GM21529 (cell line): ENCODE measurements around the gene PRDM11.
A peak's percentile ranks its signal among the peaks of the same experiment; 100 is the strongest.
"Not testable (repeated sequence)": the region's sequence is repeated elsewhere in the genome, so short reads cannot be mapped to it uniquely, and the experiment has no call there.

Experiments
- ATAC-seq: cut with Tn5 transposase; IDR thresholded peaks from one replicate; pipeline ENCODE4 v1.9.1; 2021; ENCODE audit not compliant: unreplicated experiment

PRDM11 gene

DNA sequence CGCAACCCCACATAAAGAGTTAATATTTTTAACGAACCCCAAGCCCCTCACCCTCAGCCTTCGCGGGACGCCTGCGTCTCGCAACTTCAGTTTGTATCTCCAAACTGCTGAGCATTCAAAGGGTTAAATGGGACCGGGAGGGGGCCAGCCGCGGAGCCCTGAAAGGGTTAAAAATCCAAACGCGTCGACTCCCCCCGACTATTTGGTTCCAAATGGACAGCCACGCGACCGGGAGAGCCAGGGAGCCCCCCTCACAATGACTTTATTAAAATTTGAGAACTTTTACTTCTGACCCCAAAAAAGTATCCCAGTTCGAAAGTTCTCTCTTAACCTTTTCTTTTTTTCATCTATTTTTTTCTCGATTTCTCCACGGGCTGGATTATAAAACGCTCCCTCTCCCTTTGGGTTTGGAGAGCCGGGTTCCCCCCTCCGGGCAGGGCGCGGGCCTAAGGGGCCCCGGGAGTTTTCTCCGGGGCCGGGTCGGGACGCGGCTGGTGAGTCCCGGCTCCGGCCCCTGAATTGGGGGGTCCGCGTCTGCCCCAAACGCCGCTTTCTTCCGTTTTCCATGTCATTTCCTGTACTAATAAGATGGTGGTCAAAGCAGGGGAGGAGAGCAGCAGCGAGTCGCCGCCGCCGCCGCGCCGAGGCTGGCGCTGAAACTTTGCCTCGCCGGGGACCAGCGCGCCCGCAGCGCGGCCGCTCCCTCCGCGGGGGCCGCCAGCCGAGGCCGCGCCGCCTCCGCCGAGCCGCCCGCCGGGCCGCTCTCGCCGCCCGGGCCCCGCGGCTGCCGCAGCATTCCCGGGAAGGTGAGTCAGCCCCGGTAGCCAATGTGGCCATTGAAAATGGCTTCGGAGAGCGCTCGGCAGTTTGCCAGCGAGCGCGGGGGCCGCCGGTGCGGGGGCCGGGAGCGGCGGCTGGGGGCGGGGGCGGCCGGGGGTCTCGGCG is at the start of gene PRDM11:
Gene PRDM11, plus strand, starts transcription at position 568 of the 945 bp plus-strand sequence. CDS start 35,128 bp downstream, outside the sequence.
- peak; percentile 35 for ATAC-seq

DNA sequence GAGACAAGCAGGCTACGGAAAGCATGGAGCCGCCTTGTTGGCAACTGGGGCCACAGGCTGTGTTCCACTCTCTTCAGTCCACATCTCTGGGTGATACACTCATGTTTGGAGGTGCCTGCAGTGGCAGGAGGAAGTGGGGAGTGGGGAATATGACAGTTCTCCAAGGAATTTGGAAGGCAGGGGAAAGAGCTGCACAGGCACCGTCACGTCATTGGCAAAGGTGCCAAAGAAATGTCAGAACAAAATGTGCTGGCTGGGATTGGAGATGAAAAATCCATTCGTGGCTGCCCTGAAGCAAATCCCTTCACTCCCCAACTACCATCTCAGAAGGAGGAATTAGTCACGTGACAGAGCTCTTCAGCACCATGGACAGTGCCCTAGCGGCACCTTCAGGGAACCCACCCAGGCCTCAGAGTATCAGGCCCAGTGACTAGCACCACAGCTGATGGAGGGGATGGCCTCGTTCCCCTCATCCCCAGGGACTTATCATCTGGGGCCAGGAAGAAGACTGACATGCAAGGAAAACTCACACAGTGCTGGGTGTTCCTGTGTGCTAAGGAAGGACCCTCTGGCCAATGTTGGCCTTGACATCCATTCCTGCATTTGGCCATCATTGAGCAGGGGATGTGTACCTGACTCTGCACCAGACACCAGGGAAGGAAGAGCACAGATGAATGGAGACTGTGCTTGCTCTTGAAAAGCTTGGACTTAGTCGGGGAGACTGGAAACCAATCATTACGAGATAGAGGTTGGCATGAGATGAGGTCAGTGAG is 48.5 kb upstream of the PRDM11 start:
- ATAC-seq, result no peak

GRCh38 chr11:45098929-45099328 is 47.5 kb upstream of the PRDM11 start:
- ATAC-seq, result no peak

DNA sequence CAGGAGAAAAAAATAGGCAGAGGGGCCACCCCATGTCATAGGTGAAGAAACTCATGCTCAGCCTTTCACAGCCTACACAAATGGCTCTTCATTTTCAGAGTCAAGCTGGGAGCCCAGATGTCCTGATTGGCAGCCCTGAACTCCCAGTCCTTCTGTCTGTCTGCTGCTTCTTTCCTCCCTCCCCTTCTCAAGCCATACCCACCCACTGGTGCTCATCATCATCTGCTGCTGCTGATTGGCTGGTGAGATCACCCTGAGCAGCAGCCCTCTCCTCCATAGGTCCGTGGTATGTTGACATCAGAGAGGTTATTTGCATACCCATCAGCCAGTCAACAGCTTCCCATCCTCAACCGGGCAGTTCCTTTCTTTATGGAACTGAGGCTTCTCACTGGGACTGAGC is 46.1 kb upstream of the PRDM11 start:
- no peak for ATAC-seq

DNA sequence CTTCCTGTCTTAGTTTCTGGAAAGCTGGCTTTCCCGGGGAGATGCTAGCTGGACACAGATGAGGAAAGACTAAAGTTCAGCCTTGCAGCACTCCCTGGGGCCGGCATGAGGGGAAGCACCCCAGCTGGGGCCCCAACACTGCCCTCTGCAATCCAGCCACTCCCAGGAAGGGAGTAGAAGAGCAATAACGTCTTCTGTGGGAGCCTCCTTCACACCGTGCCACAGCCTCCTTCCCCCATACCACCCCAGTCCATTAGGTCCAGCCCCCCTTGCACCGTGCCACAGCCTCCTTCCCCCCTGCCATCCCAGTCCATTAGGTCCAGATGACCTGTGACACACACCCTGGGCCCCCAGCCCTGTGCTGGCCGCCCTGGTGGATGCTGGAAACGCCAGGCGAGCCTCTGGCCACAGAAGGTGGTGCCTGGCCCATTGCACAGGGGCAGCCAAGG is 44.1 kb upstream of the PRDM11 start:
- ATAC-seq, result no peak

GRCh38 chr11:45102810-45103621 is 43.4 kb upstream of the PRDM11 start:
- ATAC-seq, result peak; percentile 83

DNA sequence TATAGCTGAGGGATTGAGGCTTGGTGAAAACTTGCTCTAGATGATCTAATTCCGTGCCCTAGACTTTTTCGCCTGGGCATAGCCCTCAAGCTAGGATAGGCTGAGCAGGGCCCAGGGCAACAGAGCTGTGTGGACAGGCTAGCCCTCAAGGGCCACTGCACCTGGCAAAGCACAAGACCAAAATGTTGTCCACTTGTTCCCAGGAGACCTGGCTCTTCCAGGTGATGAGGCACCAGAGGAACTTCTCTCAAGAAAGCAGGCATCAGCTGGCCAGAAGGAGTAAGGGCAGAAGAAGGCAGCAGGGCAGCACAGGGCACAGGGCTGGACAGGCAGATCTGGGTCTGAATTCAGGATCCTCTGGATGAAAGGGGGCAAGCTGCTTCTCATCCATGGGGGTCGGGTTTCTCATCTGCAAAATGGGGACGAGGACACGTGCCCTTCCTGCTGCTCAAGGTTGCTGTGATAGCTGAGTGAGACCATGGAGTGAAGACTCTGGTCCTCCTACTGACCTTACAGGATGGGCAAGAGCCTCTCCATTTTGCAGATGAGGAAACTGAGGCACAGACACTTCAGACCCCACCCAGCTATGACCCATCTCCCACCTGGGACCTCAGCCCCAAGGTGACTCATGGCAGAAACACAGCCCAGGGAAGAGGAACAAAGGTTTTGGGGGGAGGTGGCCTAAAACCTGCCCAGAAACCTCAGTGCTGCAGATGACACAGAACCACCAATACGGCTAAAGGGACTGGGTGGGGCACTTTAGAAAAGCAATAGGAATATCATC is 42.2 kb upstream of the PRDM11 start:
- no peak for ATAC-seq

GRCh38 chr11:45104790-45105084 is 41.7 kb upstream of the PRDM11 start:
- ATAC-seq, result no peak

DNA sequence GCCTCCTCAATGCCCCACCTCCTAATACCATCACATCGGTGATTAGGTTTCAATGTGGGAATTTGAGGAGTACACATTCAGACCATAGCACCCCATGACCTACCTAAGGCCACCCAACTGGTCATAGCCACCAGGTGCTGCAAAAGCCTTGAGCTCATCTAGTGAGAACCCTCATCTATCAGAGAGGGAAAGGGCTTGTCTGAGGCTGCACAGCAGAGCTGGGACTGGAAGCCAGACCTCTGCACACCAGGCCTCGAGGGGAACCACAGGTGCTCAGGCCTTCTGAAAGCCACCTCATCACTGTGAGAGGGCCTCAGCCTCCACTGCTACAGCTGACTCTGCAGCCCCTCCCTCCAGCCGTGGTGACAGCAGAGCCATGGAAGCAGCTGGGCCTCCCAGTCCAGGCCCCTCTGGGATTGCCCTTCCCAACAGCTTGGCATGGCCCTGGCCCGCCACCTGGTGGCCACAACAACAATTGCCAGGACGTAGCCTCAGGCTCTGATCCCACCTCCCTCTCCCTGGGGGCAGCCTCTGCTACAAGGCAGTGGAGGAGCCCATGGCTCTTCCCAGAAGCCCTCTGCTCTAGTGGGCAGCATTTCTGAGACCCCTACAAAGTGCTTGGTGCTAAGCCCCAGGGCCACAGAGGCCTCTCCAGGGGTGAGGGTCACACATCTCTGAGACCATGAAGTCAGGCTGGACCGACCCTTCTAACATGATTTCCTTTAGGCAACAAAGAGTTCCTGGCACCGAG is 41.0 kb upstream of the PRDM11 start:
- ATAC-seq, result peak; percentile 47

DNA sequence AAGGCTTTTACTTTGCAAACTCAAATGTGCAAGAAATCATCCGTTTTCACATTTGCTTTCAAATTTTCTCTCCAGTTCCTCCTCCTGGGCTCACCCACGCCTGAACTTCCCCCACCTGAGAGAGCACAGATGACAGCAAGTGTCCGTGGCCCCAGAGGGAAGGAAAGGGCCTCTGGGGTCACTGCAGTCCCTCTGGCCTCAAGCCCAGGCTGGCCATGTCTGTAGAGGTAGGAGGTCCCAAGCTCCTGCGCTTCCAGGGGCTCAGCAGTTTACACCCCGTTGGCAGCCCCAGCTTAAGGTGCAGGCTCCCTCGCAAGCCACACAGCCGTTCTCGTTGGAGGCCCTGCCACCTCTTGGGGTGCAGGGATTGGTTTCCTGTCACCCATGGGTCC is 40.5 kb upstream of the PRDM11 start:
- ATAC-seq, result no peak

GRCh38 chr11:45106440-45106839 is 40.0 kb upstream of the PRDM11 start:
- ATAC-seq, result no peak

- ATAC-seq, result no peak
Observed at GRCh38 chr11:45107029-45107428, 39.4 kb upstream of the PRDM11 start.

- ATAC-seq, result no peak
Observed at GRCh38 chr11:45108070-45109064, 38.1 kb upstream of the PRDM11 start.

DNA sequence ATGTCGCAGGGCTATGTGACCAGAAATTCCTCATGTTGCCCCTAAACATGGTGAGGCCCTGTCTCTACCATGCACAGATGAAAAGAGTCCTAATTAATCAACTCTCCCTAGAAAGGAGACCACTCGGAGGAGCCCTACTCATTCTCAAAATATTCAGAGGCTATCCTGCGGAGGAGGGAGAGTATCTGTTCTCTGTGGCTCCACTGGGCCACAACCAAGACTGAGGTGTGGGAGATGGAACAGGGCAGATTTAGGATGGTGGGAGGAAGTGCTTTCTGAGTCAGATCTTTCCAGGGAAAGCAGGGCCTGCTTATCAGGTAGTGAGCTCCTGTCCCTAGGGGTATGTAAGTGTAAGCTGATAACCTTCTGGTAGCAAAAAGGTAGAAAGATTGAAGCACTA is 37.0 kb upstream of the PRDM11 start:
- ATAC-seq, result no peak

DNA sequence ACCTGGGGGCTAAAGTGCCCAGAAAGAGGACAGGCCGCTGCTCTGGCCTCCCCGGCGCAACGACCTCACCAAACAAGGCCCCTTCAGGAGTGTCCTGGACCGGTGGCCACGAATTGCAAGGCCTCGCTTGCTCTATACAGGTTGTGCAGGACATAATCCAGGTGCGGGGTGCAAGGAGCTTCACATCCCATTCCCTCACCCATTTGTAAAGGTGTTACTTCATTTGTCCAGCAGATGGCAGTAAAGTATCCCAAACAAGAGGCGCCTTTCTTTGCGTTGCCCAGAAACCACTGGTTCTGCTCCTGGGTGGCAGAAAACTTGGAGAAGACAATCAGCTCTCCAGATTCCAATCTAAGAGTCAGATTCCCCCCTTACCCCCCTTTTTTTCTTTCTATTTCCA is 35.9 kb upstream of the PRDM11 start:
- no peak for ATAC-seq

- ATAC-seq, result no peak
Observed at GRCh38 chr11:45113807-45114206, 32.6 kb upstream of the PRDM11 start.

DNA sequence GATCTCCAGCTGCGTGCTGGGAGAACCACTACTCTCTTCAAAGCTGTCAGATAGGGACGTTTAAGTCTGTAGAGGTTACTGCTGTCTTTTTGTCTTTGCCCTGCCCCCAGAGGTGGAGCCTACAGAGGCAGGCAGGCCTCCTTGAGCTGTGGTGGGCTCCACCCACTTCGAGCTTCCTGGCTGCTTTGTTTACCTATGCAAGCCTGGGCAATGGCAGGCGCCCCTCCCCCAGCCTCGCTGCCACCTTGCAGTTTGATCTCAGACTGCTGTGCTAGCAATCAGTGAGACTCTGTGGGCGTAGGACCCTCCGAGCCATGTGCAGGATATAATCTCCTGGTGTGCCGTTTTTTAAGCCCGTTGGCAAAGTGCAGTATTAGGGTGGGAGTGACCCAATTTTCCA is 18.6 kb upstream of the PRDM11 start:
- ATAC-seq, result not testable (repeated sequence)

- no peak for ATAC-seq
Observed at GRCh38 chr11:45133878-45134277, 12.6 kb upstream of the PRDM11 start.

GRCh38 chr11:45141171-45141570 is 5.3 kb upstream of the PRDM11 start:
- no peak for ATAC-seq
